ENCODE measurements around the gene RBFOX1.

The RBFOX1 gene

GRCh38 chr16:7615565-7615964 lies 282.9 kb downstream of the RBFOX1 start:
- no peak for DNase-seq

- DNase-seq: no peak
These were observed 292.5 kb downstream of the RBFOX1 start for GRCh38 chr16:7624871-7625766.

GRCh38 chr16:7628981-7629380 lies 296.3 kb downstream of the RBFOX1 start:
- no peak for DNase-seq

GRCh38 chr16:7629571-7629970 lies 296.9 kb downstream of the RBFOX1 start:
- DNase-seq: no peak

GRCh38 chr16:7637446-7637845 lies 304.8 kb downstream of the RBFOX1 start:
- DNase-seq: no peak

- no peak for DNase-seq
These were observed 305.7 kb downstream of the RBFOX1 start for GRCh38 chr16:7638306-7638705.

GRCh38 chr16:7640334-7640733 lies 307.7 kb downstream of the RBFOX1 start:
- DNase-seq: no peak

- no peak for DNase-seq
These were observed 311.5 kb downstream of the RBFOX1 start for GRCh38 chr16:7644176-7644575.

GRCh38 chr16:7644811-7645210 lies 312.2 kb downstream of the RBFOX1 start:
- no peak for DNase-seq

- DNase-seq: no peak
These were observed 314.3 kb downstream of the RBFOX1 start for GRCh38 chr16:7646821-7647500.

- DNase-seq: no peak
These were observed 317.8 kb downstream of the RBFOX1 start for GRCh38 chr16:7650431-7650830.

- no peak for DNase-seq
These were observed 319.3 kb downstream of the RBFOX1 start for GRCh38 chr16:7651803-7652570.

GRCh38 chr16:7653746-7654461 lies 321.3 kb downstream of the RBFOX1 start:
- no peak for DNase-seq

- no peak for DNase-seq
These were observed 343.0 kb downstream of the RBFOX1 start for GRCh38 chr16:7675628-7676027.

- no peak for DNase-seq
These were observed 347.7 kb downstream of the RBFOX1 start for GRCh38 chr16:7680296-7680695.

GRCh38 chr16:7688811-7689210 lies 356.2 kb downstream of the RBFOX1 start:
- DNase-seq: no peak

GRCh38 chr16:7689234-7689633 lies 356.6 kb downstream of the RBFOX1 start:
- no peak for DNase-seq

GRCh38 chr16:7691533-7691932 lies 358.9 kb downstream of the RBFOX1 start:
- DNase-seq: no peak

GRCh38 chr16:7703672-7704071 lies 371.0 kb downstream of the RBFOX1 start:
- DNase-seq: no peak

- DNase-seq: no peak
These were observed 373.2 kb downstream of the RBFOX1 start for GRCh38 chr16:7705885-7706284.

- DNase-seq: no peak
These were observed 376.5 kb downstream of the RBFOX1 start for GRCh38 chr16:7709186-7709585.

- no peak for DNase-seq
These were observed 380.6 kb downstream of the RBFOX1 start for GRCh38 chr16:7713244-7713643.

GRCh38 chr16:7714775-7715174 lies 382.1 kb downstream of the RBFOX1 start:
- DNase-seq: no peak

All from activated CD8-positive, alpha-beta memory T cell treated with anti-CD3 and anti-CD28 coated beads, Interleukin-2, amount 50 U/mL, for 48 hours (primary cell).